OCI-LY3 (cell line): ENCODE results near the gene TAF1C.

Experiments used
- H2AFZ ChIP-seq: fragments of 200-600, 300-600 bp; shearing (Covaris generic); 2 replicates; pipeline ENCODE4 v1.6.0; 2014; ENCODE audit warnings: antibody characterized with exemption, low read depth, low read length
- H3K27ac ChIP-seq: fragments of 200-600, 300-600 bp; sonication (generic); 2 replicates; pipeline ENCODE4 v1.5.1; 2014; ENCODE audit warnings: mild to moderate bottlenecking, low read length, moderate library complexity, mixed read lengths
- H3K27me3 ChIP-seq: fragments of 200-600, 300-600 bp; sonication (generic); 2 replicates; pipeline ENCODE4 v1.6.1; 2014; ENCODE audit warnings: low read depth, low read length, mixed read lengths
- H3K36me3 ChIP-seq: fragments of 200-600, 300-600 bp; sonication (generic); replicated peaks from 2 replicates; pipeline ENCODE3; 2014; ENCODE audit warnings: low read depth, low read length, mixed read lengths
- H3K4me1 ChIP-seq: fragments of 300-600, 200-600 bp; sonication (generic); 2 replicates; pipeline ENCODE4 v1.6.1; 2014; ENCODE audit warnings: low read length, mixed read lengths
- H3K4me2 ChIP-seq: fragments of 200-600, 300-600 bp; sonication (generic); 2 replicates; pipeline ENCODE4 v1.6.1; 2014; ENCODE audit warnings: low read length, mixed read lengths
- H3K4me3 ChIP-seq: fragments of 300-600, 200-600 bp; sonication (generic); 2 replicates; pipeline ENCODE4 v1.5.1; 2014; ENCODE audit warnings: antibody characterized with exemption, mild to moderate bottlenecking, low read length, moderate library complexity
- H3K79me2 ChIP-seq: fragments of 300-600, 200-600 bp; shearing (Covaris generic); 2 replicates; pipeline ENCODE4 v1.6.1; 2014; ENCODE audit warnings: mild to moderate bottlenecking, low read length, mixed read lengths
- H3K9ac ChIP-seq: fragments of 300-600, 200-600 bp; shearing (Covaris generic); 2 replicates; pipeline ENCODE4 v1.6.0; 2014; ENCODE audit warnings: mild to moderate bottlenecking, low read length, moderate library complexity
- H3K9me3 ChIP-seq: fragments of 200-600, 300-600 bp; shearing (Covaris generic); 2 replicates; pipeline ENCODE4 v1.6.1; 2014; ENCODE audit warnings: low read length, mixed read lengths; ENCODE audit not compliant: insufficient read depth
- H4K20me1 ChIP-seq: fragments of 200-600, 300-600 bp; sonication (generic); 2 replicates; pipeline ENCODE4 v1.6.1; 2016; ENCODE audit warnings: low read length, mixed read lengths; ENCODE audit not compliant: insufficient read depth
- CTCF ChIP-seq: fragments of 200-600, 300-600 bp; sonication (generic); IDR thresholded peaks from 2 replicates; pipeline ENCODE4 v1.5.1; 2014; ENCODE audit warnings: antibody characterized with exemption, low read length, low read depth
- EZH2phosphoT487 ChIP-seq: fragments of 200-600 bp; shearing (Covaris generic); IDR thresholded peaks from 2 replicates; pipeline ENCODE4 v1.6.1; 2018; ENCODE audit warnings: antibody characterized with exemption, mixed run types, low read depth

The TAF1C gene

GRCh38 chr16:84161801-84162200, 25.1 kb downstream of the TAF1C start:
- H3K4me3 ChIP-seq: no peak overlapping the region
- H3K27me3 ChIP-seq: peaks cover 64% of the 10 kb centered on the region
- no peak overlapping the region for H3K27ac ChIP-seq
- H3K4me2 ChIP-seq: no peak overlapping the region
- H4K20me1 ChIP-seq: no peaks in the 10 kb centered on the region
- no peak overlapping the region for H3K9ac ChIP-seq
- H3K79me2 ChIP-seq: no peaks in the 10 kb centered on the region
- H3K4me1 ChIP-seq: peaks cover 8% of the 10 kb centered on the region
- no peak for TF ChIP-seq CTCF
- TF ChIP-seq EZH2phosphoT487: no peak
- no peaks in the 10 kb centered on the region for H3K9me3 ChIP-seq
- no peaks in the 10 kb centered on the region for H3K36me3 ChIP-seq
- H2AFZ ChIP-seq: no peak overlapping the region

- H3K27ac ChIP-seq: no peak overlapping the region
Measured at GRCh38 chr16:84161037-84161436, 25.8 kb downstream of the TAF1C start.

GRCh38 chr16:84159800-84160199, 27.1 kb downstream of the TAF1C start:
- Histone ChIP-seq H3K27me3 (peaks cover 65% of the 10 kb centered on the region), H3K9me3 (no peaks in the 10 kb centered on the region), H2AFZ (no peak overlapping the region), H3K4me2 (no peak overlapping the region), H3K36me3 (no peaks in the 10 kb centered on the region), H3K79me2 (no peaks in the 10 kb centered on the region), H3K4me1 (peaks cover 8% of the 10 kb centered on the region), H3K27ac (no peak overlapping the region), H3K4me3 (no peak overlapping the region), H3K9ac (no peak overlapping the region), H4K20me1 (no peaks in the 10 kb centered on the region)
- TF ChIP-seq CTCF: no peak
- TF ChIP-seq EZH2phosphoT487: no peak

More at GRCh38 chr16:84161037-84161436, 25.8 kb downstream of the TAF1C start:
- H3K4me2 ChIP-seq: no peak overlapping the region
- H3K9ac ChIP-seq: no peak overlapping the region
- no peaks in the 10 kb centered on the region for H4K20me1 ChIP-seq
- no peaks in the 10 kb centered on the region for H3K36me3 ChIP-seq
- peaks cover 65% of the 10 kb centered on the region for H3K27me3 ChIP-seq
- peaks cover 8% of the 10 kb centered on the region for H3K4me1 ChIP-seq
- TF ChIP-seq EZH2phosphoT487: no peak
- no peak for TF ChIP-seq CTCF
- H2AFZ ChIP-seq: no peak overlapping the region
- no peaks in the 10 kb centered on the region for H3K9me3 ChIP-seq
- no peak overlapping the region for H3K4me3 ChIP-seq
- H3K79me2 ChIP-seq: no peaks in the 10 kb centered on the region

DNA sequence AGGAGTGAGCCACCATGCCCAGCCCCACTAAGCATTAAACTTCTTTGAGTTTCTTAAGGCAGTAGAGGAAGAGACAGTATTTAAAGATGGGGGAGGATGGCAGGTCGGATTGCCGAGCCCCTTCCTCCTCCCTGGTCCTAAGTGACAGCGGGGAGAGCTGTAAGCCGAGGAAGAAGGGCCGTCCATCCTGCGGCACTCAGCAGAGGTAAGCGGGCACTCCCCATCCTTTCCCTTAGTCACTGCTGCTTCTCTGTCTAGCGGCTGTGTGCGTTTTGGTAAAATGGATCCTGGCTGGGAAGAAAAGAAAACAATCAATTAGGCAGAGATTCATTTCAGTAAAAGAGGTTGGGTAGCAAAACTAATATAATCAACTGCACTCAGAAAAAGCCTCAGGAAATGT, 27.9 kb downstream of the TAF1C start:
- H3K4me1 ChIP-seq: peaks cover 8% of the 10 kb centered on the region
- no peak overlapping the region for H3K4me2 ChIP-seq
- H3K36me3 ChIP-seq: no peaks in the 10 kb centered on the region
- H3K9me3 ChIP-seq: no peaks in the 10 kb centered on the region
- no peaks in the 10 kb centered on the region for H4K20me1 ChIP-seq
- H3K27me3 ChIP-seq: peaks cover 61% of the 10 kb centered on the region
- TF ChIP-seq CTCF (no peak), EZH2phosphoT487 (no peak)
- H3K4me3 ChIP-seq: no peak overlapping the region
- no peak overlapping the region for H2AFZ ChIP-seq
- no peak overlapping the region for H3K27ac ChIP-seq
- H3K79me2 ChIP-seq: no peaks in the 10 kb centered on the region
- no peak overlapping the region for H3K9ac ChIP-seq
